NCI-H2171 (cell line): ENCODE results near the gene GORASP1.

Experiments used
- DNase-seq: peaks from one replicate; lab custom pipeline; 2025; lab: John Stamatoyannopoulos, UW

GORASP1 gene

DNA sequence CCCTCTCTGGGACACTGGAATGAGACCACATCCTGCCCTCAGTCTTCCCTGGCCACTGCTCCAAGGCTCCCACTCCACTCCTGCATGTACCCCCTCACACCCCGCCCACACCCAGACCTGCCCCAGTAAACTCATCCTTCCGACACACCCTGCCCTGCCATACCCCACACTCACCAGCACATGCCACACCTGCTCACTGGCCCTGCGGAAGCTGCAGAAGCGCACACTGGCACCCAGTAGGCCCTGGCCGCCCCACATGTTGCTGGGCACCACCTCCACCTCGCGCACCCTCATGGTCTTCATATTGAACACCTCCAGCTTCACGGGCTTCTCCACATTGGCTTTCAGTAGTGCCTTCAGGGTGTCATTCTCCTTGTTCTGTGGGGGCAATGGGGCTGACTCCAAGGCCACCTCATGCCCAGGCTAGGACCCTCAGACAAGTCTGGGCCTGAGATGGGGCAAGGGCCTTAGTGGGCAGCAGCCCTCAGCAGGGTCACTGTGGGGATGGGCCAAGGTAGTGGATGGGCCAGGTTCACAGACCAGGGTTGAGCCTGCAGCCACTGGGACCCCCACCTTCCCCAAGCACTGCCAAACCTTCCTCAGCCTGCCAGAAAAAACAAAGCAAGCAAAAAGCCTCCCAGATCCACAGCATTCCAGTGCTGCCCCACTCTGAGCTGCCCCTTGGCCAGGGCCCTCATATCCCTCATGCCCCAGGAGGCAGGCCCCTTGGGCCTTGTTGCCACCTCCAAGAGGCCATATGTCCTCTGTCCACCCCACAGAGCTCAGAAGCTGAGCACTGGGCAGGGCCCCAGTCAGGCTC lies 4.7 kb downstream of the GORASP1 start:
- no peak for DNase-seq

DNA sequence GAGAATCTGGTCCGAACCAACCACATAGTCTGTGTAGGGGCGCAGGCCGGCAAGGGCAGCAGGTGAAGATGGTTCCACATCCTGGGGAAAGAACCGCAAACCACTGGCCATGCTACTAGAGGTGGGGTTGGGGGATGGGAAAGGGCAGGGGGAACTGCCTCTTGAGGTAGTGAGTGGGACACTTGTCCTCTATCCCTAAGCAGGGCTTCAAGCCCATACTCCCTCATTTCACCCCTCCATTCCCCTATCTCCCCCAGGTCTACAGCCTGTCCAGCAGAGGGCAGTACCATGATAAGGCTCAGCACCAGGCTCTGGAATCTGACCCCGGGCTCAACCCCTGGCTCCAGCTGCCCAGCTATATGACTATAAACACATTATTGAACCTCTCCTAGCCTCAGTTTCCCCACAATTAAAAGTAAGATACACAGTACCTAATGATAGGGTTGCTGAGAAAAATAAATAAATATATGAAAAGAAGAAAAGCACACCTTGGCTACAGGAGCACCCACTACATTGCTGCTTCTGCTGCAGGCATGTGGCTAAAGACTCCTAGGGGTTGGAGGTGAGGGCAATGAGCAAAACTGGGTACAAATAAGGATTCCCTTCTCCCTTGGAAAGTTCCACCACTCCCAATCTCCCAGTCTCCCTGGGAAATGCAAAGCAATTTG lies 6.3 kb downstream of the GORASP1 start:
- DNase-seq: no peak

DNA sequence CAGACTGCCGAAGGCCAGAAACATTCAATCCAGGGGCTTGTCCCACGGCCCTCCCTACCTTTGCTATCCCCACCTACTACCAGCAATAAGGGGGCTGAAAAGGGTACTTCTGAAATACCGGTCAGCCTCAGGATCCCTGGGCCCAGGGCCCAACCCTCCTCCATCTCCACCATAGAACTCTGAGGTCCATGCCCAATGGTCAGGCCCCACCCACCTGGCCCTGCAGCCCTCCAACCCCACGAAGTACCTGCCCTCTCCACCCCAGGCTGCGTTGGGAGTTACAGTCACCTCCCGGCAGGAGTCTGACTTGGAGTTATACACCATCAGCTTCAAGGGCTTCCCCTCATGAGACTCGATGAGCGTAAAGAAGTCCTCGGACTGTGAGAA lies 6.9 kb downstream of the GORASP1 start:
- no peak for DNase-seq

DNA sequence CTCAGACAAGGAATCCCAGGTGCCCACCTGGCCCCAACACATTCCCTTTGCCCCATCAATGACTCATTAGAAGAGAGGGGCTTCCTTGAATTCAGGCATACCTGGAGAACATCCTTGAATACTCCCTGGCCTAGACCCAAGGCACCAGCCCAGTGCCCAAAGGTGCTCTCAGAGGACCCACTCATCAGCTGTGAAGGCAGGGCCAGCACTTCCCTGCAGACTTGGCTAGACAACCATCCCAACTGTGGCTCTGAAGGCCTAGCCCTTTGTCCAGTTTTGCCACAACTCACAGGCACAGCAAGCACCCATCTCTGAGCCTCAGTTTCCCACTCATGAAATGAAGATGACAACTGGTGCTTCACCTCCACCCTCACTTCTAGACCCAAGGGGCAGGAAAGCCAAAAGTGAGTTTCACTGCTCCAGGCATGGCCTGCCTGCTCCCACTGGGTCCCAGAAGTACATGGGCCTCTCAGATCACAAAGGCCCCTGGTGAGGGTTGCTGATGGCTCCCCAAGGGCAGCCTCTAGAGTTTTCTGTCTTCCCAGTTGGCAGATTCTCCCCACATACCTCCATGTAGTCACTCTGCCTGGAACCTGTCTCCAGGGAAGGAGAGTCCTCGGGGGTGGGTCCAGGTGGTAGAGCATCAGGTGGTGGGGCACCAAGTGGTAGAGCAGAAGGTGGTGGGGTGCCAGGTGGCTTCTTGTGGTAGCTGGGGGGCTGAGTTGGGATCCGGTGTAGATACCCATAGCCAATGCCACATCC lies 7.5 kb downstream of the GORASP1 start:
- no peak for DNase-seq

- no peak for DNase-seq
Measured at GRCh38 chr3:39099242-39099641, 8.2 kb downstream of the GORASP1 start.

DNA sequence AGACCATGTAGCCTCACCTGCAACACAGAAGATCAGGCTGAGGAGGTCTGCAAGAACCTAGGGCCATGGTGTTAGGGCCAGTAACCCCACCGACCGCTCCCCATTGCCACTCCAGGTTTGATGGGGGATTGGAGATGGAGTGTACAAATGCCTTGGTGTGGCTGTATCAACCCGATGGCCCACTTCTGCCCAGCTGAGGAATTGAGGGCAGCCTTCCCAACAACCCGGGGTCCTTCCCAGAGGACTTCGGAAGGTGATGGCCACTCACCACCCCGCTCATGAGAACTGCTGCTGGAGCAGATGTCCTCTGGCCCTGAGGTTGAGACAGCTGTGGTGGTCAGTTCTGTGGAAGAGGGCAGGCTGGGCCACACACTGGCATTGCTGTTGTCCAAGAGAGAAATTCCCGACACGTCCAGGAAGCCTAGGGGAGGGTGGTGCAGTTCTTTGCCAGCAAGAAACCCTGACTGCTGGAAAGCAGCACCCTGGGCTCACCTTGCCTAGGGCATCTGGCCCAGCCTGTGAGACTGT lies 8.9 kb downstream of the GORASP1 start:
- no peak for DNase-seq

DNA sequence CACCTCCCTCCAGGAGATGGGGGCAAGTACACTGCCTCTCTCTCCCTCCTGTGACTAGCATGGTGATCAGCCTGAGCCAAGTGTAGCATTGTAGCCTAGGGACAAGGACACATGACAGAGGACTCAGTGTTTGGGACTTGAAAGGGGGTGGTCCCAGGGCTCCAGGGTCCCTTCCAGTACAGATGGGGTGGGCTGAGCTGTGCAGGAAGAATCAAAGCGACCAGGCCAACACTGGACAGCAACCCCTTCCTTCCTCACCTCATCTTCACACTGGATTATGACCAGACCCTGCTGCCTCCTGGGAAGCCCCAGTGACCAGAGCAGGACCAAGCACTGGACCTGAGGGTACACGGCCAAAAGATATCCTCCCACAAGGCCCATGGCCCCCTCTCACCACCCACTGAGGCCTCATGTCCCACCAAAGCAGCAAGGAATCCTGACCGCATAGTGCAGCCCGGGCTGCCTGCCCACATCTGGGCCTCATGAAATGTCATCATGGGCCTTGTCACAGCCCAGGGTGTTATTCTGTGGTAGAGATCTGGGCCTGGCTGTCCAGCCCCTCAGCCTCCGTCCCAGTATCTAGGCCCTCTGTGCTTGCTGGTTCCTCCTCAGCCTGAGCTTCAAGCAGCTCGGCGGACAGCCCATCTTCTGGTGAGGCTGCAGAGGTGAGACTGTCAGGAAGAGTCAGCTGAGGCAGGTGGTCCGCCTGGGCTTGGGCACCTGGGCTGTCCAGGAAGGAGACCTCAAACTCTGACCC lies 9.5 kb downstream of the GORASP1 start:
- no peak for DNase-seq

GRCh38 chr3:39096775-39097174 lies 10.7 kb downstream of the GORASP1 start:
- no peak for DNase-seq

GRCh38 chr3:39095778-39096177 lies 11.6 kb downstream of the GORASP1 start:
- DNase-seq: no peak

DNA sequence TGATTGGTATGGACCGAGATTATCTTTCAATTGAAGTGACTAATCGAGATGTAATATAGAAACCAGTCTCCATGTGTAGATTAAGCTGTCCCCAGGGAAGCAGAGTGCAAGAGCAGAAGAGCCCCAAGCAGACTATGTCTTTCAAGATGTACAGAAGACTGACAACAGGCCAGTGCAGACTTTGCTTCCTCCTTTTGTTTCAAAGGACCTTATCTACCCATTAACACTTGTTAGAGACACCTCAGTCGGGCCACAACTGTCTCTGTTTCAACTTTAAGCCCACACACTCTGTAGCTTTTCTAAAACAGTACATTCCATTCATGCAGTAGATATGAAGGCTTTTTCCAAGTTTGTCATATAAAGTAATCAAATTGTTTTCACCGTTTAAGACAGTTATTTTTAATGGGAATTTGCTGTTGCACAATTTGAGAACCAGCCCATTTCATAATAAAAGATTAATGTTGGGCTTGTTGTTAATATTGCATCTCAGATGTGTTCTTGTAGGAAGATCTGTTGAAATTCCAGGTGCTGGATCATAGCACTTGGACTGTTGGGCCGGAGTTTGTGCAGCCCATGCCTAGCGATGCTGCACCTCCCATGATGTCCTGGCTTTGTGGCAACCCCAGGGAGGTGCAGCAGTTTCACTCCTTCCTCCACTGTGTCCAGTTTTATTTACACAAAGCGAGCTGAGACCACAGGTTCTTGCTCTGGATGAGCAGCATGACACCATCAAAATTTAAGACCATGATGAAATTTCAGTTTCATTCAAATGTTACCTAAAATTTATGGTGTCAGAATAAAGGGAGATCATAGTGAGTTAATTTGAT lies 12.4 kb downstream of the GORASP1 start:
- DNase-seq: no peak

DNA sequence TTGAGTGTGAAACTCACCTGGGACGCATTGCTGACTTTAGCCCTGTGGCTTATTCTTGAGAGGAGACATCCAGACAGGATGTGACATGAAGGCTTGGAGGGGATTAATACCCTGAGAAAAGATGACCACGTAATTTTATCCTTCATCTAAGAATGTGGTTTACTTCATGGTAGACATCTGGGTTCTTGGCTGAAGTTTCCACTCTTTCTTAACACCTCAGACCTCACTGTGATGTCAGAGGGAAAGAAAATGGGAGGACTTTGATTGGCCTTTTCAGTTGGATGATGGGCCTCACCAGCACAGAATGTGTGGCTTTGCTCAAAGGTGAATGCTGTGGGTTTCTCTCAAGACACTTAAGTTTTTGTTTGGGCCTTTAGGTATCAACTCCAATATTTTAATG lies 16.5 kb downstream of the GORASP1 start:
- no peak for DNase-seq

- DNase-seq: no peak
Measured at GRCh38 chr3:39088889-39089288, 18.5 kb downstream of the GORASP1 start.

- DNase-seq: no peak
Measured at GRCh38 chr3:39088456-39088855, 19.0 kb downstream of the GORASP1 start.

DNA sequence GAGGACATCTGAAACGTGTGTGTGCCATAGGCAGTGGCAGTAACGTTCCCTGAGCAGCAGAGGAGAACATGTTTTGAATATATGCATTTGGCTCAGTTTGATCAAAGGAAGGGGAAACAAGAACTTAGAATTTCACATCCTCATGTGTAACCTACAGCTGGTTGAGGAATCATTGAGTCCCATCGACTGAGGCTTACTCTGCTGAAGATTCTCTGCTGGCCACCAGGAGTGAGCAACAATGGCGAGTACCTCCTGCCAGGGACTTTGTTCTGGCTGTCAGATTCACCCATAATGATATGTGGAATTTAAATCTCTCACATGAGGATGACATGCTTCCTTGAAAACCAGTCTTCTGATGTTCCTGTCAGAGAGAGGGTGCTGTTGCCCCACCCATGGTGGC lies 21.3 kb downstream of the GORASP1 start:
- DNase-seq: no peak

- DNase-seq: no peak
Measured at GRCh38 chr3:39082666-39083313, 24.6 kb downstream of the GORASP1 start.

- DNase-seq: no peak
Measured at GRCh38 chr3:39080026-39080425, 27.4 kb downstream of the GORASP1 start.

GRCh38 chr3:39079530-39079929 lies 27.9 kb downstream of the GORASP1 start:
- no peak for DNase-seq

- DNase-seq: no peak
Measured at GRCh38 chr3:39075910-39076309, 31.5 kb downstream of the GORASP1 start.

DNA sequence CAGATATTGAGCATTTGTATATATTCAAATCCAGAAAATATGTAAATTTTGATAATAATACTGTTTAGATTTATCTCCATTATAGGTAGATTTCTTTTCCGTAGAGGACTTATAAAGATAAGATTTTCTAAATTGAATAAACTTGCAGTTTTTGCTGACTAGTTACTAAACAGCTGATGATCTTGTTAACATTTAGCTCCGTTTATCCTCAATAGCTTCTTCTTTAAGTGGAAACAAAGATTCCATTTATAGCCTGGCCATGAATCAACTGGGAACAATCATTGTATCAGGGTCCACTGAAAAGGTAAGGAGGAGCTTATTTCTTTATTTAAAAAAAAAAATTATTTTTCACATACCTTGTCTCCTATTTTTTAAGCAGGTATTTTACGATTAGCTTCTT lies 38.9 kb downstream of the GORASP1 start:
- DNase-seq: no peak

DNA sequence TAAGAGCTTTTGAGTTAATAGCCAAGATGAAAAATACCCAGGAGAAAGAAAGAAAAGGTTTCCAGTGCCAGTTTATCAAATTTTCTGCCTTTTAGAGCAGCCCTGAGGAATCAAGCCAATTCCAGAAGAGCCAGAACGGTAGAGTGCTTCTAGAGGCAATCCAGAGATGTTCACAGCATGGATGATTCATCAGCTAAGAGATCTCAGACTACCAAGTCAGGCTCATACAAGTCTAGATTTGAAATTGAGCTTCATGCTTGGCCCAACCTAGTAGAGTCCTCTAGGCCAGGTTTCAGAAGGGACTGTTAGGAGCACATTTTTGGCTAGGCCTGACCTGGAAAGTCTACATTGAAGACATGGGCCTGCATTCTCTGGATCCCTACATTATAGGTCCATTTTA lies 40.1 kb downstream of the GORASP1 start:
- no peak for DNase-seq

DNA sequence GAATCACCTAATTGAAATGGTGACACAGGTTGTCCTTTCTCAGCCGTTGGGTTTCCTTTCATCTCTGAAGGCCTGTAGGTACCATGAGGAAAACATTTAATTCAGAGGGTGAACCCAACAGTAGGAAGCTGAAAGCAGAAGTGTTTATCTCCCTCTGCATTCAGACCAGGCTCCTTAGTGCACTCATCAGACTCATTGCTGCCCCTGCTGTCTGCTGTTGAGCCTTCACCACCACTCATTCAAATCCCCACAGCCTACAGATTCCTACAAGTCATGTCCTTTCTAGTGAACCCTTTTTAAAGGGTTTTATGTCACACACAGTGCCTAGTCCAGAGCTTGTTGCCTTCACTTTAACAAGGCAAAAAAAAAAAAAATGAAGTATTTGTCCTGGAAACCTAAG lies 42.2 kb downstream of the GORASP1 start:
- DNase-seq: no peak
